Thyroid gland (tissue), 4 donors: ENCODE data around the gene UCP3. TPM values are rescaled to one million over a fixed set of nuclear protein-coding genes. Genes with fewer than 3 reads are reported as not detected.

Experiments used
- DNase-seq, 2 donors: peaks; one replicate each; pipeline ENCODE4 v3.0.0-alpha.2; 2019
- H3K27ac ChIP-seq, 3 donors: fragments of 200-600 bp; sonication (generic); 1 replicate in 2 of 3; 2 replicates in 1 of 3; pipeline ENCODE4 v1.5.1; 2016 to 2019; ENCODE audit warnings: mild to moderate bottlenecking in 1 of 3, moderate library complexity in 1 of 3
- H3K27me3 ChIP-seq: fragments of 200-600 bp; sonication (generic); one replicate; pipeline ENCODE4 v1.5.1; 2019
- H3K36me3 ChIP-seq, 2 donors: fragments of 200-600 bp; sonication (generic); one replicate each; pipeline ENCODE4 v1.5.1; 2016 to 2019
- H3K4me1 ChIP-seq, 2 donors: fragments of 200-600 bp; sonication (generic); one replicate each; pipeline ENCODE4 v1.5.1; 2017 to 2019
- H3K4me3 ChIP-seq, 3 donors: fragments of 200-600 bp; sonication (generic); replicated peaks in 1 of 3; 1 replicate in 2 of 3; 2 replicates in 1 of 3; pipeline ENCODE4 v1.5.1; 2016; ENCODE audit warnings: mild to moderate bottlenecking in 1 of 3
- H3K9me3 ChIP-seq: fragments of 200-600 bp; sonication (generic); one replicate; pipeline ENCODE4 v1.5.1; 2017
- CTCF ChIP-seq, 6 experiments: fragments of 200-600 bp in 3 of 6; fragments of 450-650 bp in 3 of 6; sonication (generic) in 3 of 6; IDR thresholded peaks; one replicate each; pipeline ENCODE4 v1.5.1; 2016 to 2019; ENCODE audit warnings: antibody characterized with exemption in 6 of 6, mild to moderate bottlenecking in 2 of 6, inconsistent platforms in 1 of 6, moderate library complexity in 1 of 6
- POLR2A ChIP-seq, 2 donors: fragments of 450-650 bp; IDR thresholded peaks; one replicate each; pipeline ENCODE4 v1.6.1; 2017; ENCODE audit warnings: antibody characterized with exemption in 2 of 2, mild to moderate bottlenecking in 2 of 2, moderate library complexity in 1 of 2
- WGBS, 2 donors: methylation state at CpG; one replicate each; pipeline ENCODE4 v1.1.5; 2017; 5-methylcytosine and 5-hydroxymethylcytosine counted together
- intact Hi-C: fragments of 100-400 bp; cut with DNase I; formaldehyde crosslinking; loops from one replicate; pipeline ENCODE4 v1.15.1; 2023
- total RNA-seq, 4 donors: library from RNA; depleted of rRNA; stranded (reverse); fragments of >200 nt; gene quantifications; one replicate each; pipeline ENCODE4 v1.2.3, GENCODE V29; 2016

The UCP3 gene
- total RNA-seq, 4 donors from 2014 or later: 3.1 to 3.6 (median 3.4) TPM

GRCh38 chr11:73969991-73970800 is 38.7 kb downstream of the UCP3 start:
- no peak overlapping the region for H3K4me3 ChIP-seq
- H3K27ac ChIP-seq: no peak overlapping the region
- no peaks in the 10 kb centered on the region for H3K9me3 ChIP-seq
- peaks cover 0 to 22% of the 10 kb centered on the region in 2 donors for H3K4me1 ChIP-seq
- TF ChIP-seq CTCF (IDR thresholded peaks at IDR 0.05) (no peak), POLR2A (IDR thresholded peaks at IDR 0.05) (no peak)
- H3K36me3 ChIP-seq: peaks cover 3 to 10% of the 10 kb centered on the region in 2 donors
- 79% methylated on average over 13 of the region's 13 CpGs for WGBS, 2 donors
- DNase-seq: no peak
- H3K27me3 ChIP-seq: no peaks in the 10 kb centered on the region
- intact Hi-C loops: loop anchor here (5.0 to 10.0 kb wide), 3 partner anchors 125 to 477 kb away; partner anchors contain the start of genes C2CD3 and PPME1

GRCh38 chr11:73969091-73969490 is 39.8 kb downstream of the UCP3 start:
- TF ChIP-seq CTCF (IDR thresholded peaks at IDR 0.05) (no peak), POLR2A (IDR thresholded peaks at IDR 0.05) (no peak)
- Histone ChIP-seq H3K27me3 (no peaks in the 10 kb centered on the region), H3K4me3 (no peak overlapping the region), H3K27ac (no peak overlapping the region), H3K9me3 (no peaks in the 10 kb centered on the region), H3K36me3 (no peaks in the 10 kb centered on the region), H3K4me1 (peaks cover 0 to 22% of the 10 kb centered on the region in 2 donors)
- no peak for DNase-seq
- WGBS, 2 donors: 73 to 82% methylated on average over 2 of the region's 2 CpGs
- intact Hi-C loops: loop anchor here (5.0 to 10.0 kb wide), 3 partner anchors 126 to 478 kb away; partner anchors contain the start of genes C2CD3 and PPME1

- H3K4me3 ChIP-seq: no peak overlapping the region
- DNase-seq: no peak
- peaks cover 0 to 16% of the 10 kb centered on the region in 2 donors for H3K4me1 ChIP-seq
- H3K36me3 ChIP-seq: no peaks in the 10 kb centered on the region
- H3K27me3 ChIP-seq: no peaks in the 10 kb centered on the region
- 88 to 92% methylated on average over 15 of the region's 15 CpGs for WGBS, 2 donors
- no peaks in the 10 kb centered on the region for H3K9me3 ChIP-seq
- intact Hi-C loops: loop anchor here (5.0 to 10.0 kb wide), 3 partner anchors 126 to 479 kb away; partner anchors contain the start of genes C2CD3 and PPME1
- H3K27ac ChIP-seq: no peak overlapping the region
- TF ChIP-seq POLR2A (IDR thresholded peaks at IDR 0.05) (no peak), CTCF (IDR thresholded peaks at IDR 0.05) (no peak)
These were observed 40.4 kb downstream of the UCP3 start for GRCh38 chr11:73968356-73968966.

- no peak for TF ChIP-seq POLR2A (IDR thresholded peaks at IDR 0.05)
- no peak for TF ChIP-seq CTCF (IDR thresholded peaks at IDR 0.05)
- Histone ChIP-seq H3K4me3 (no peak overlapping the region), H3K9me3 (no peaks in the 10 kb centered on the region), H3K27ac (no peak overlapping the region), H3K4me1 (peaks cover 0 to 8% of the 10 kb centered on the region in 2 donors), H3K27me3 (no peaks in the 10 kb centered on the region), H3K36me3 (no peaks in the 10 kb centered on the region)
- intact Hi-C loops: loop anchor here (5.0 to 10.0 kb wide), 3 partner anchors 129 to 482 kb away; partner anchors contain the start of genes C2CD3 and PPME1
- DNase-seq: no peak
- 54 to 60% methylated on average over 1 to 2 of the region's 2 CpGs for WGBS, 2 donors
These were observed 43.1 kb downstream of the UCP3 start for GRCh38 chr11:73965764-73966121.
